ENCODE results near the gene ITGA2.

The ITGA2 gene

DNA sequence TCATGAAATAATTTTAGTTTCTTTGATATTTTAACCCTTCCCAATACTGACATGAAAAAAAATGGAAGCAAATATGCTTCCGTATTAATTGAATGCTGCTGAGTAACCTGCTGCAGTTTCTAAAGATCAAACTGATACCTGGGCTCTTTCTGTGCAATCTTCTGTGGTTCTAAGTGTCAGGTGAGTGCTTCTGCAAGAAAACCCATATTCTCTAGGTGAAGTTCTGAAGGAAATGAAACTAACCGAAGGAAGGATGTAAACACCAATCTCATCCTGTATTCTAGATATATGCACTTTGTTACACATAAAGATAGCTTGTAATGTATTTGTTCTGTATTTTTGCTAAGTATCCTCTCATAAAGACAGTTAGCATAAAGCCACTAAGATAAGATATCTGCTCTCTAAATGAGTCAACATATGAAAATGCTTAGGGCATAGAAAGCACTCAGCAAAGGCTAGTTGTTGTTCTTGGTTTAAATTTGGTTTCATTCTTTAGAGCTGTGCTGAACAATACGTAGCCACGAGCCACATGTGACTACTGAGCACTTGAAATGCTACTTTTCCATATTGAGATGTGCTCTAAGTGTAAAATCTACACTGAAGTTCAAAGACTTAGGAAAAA lies 52.0 kb downstream of the ITGA2 start:
- Histone ChIP-seq H3K9me3 (no peaks in the 10 kb centered on the region), H3K36me3 (no peaks in the 10 kb centered on the region), H3K4me3 (ENCODE audit: low read depth, low read length) (no peak overlapping the region), H3K4me1 (no peaks in the 10 kb centered on the region), H3K27me3 (peaks cover 3% of the 10 kb centered on the region; the same call in 1 of the 2 replicates)
- TF ChIP-seq, protein P1, sequence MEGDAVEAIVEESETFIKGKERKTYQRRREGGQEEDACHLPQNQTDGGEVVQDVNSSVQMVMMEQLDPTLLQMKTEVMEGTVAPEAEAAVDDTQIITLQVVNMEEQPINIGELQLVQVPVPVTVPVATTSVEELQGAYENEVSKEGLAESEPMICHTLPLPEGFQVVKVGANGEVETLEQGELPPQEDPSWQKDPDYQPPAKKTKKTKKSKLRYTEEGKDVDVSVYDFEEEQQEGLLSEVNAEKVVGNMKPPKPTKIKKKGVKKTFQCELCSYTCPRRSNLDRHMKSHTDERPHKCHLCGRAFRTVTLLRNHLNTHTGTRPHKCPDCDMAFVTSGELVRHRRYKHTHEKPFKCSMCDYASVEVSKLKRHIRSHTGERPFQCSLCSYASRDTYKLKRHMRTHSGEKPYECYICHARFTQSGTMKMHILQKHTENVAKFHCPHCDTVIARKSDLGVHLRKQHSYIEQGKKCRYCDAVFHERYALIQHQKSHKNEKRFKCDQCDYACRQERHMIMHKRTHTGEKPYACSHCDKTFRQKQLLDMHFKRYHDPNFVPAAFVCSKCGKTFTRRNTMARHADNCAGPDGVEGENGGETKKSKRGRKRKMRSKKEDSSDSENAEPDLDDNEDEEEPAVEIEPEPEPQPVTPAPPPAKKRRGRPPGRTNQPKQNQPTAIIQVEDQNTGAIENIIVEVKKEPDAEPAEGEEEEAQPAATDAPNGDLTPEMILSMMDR (IDR thresholded peaks at IDR 0.05; ENCODE audit: low read depth, low read length), result no peak
- DNase-seq, result no peak

GRCh38 chr5:53041740-53042139 lies 52.6 kb downstream of the ITGA2 start:
- no peak overlapping the region for H3K4me3 ChIP-seq (ENCODE audit: low read depth, low read length)
- H3K27me3 ChIP-seq, result peaks cover 3% of the 10 kb centered on the region; the same call in 1 of the 2 replicates
- no peak for DNase-seq
- no peaks in the 10 kb centered on the region for H3K4me1 ChIP-seq
- H3K9me3 ChIP-seq, result no peaks in the 10 kb centered on the region
- no peaks in the 10 kb centered on the region for H3K36me3 ChIP-seq
- TF ChIP-seq, protein P1 (IDR thresholded peaks at IDR 0.05; ENCODE audit: low read depth, low read length), result no peak

DNA sequence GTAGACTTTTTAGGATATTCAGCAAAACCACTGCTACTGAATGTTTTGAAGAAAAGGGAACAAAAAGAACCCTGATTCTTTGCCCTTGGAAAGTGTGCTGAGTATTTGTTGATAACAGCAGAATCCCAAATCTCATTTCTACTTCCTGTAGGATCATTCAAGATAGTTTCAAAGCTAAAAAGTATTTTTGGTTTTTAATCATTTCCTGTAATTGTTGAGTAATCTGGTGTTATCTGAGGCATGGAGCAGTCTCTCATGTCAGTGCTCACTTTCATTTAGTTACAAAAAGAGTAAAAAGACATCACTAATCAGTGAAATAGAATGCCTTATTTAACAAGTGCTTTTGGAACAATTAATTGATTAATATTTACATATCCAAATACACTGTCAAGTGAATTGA lies 56.1 kb downstream of the ITGA2 start:
- Histone ChIP-seq H3K4me3 (ENCODE audit: low read depth, low read length) (no peak overlapping the region), H3K27me3 (peaks cover 12% of the 10 kb centered on the region; the same call in 1 of the 2 replicates), H3K9me3 (no peaks in the 10 kb centered on the region), H3K4me1 (no peaks in the 10 kb centered on the region), H3K36me3 (no peaks in the 10 kb centered on the region)
- DNase-seq, result no peak
- TF ChIP-seq, protein P1 (IDR thresholded peaks at IDR 0.05; ENCODE audit: low read depth, low read length), result no peak

DNA sequence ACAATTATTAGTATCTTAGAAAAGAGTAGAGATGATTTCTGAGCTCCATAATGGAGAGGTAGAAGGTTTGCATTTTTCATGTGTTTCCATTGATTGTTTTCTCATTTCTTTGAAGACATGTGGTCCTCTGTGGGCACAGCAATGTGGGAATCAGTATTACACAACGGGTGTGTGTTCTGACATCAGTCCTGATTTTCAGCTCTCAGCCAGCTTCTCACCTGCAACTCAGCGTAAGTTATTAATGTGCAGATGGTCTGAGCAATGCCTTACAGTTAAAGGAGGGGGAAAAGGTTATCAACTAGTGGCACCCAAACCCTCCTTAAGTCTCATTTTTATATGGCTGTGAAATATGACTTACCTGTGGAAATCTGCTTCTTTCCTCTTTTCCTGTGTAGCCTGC lies 59.1 kb downstream of the ITGA2 start:
- H3K36me3 ChIP-seq, result no peaks in the 10 kb centered on the region
- no peak overlapping the region for H3K4me3 ChIP-seq (ENCODE audit: low read depth, low read length)
- TF ChIP-seq, protein P1 (IDR thresholded peaks at IDR 0.05; ENCODE audit: low read depth, low read length), result no peak
- H3K9me3 ChIP-seq, result no peaks in the 10 kb centered on the region
- H3K4me1 ChIP-seq, result no peaks in the 10 kb centered on the region
- no peak for DNase-seq
- peaks cover 22% of the 10 kb centered on the region; the same call in 1 of the 2 replicates for H3K27me3 ChIP-seq

DNA sequence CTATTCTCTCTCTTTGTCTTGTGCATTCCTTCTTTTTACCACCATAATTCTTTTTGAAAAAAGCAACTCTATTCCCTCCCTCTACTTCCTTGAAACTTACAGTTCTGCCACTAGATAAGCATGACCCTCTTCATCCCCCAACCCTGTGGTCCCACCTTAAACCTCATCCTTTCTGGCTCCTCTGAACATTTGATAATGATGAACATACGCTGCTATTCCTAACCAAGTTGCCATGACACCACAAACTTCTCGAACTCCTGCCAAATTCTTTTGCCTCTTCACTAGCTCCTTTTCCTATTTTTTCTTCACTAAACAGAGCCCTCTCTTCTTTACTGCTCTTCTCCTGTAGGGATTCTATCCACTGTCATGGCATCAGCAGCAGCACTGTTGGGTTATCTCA lies 63.3 kb downstream of the ITGA2 start:
- Histone ChIP-seq H3K9me3 (no peaks in the 10 kb centered on the region), H3K4me1 (no peaks in the 10 kb centered on the region), H3K36me3 (no peaks in the 10 kb centered on the region), H3K27me3 (peaks cover 42% of the 10 kb centered on the region), H3K4me3 (ENCODE audit: low read depth, low read length) (no peak overlapping the region)
- TF ChIP-seq, protein P1 (IDR thresholded peaks at IDR 0.05; ENCODE audit: low read depth, low read length), result no peak
- no peak for DNase-seq

GRCh38 chr5:53053364-53053763 lies 64.2 kb downstream of the ITGA2 start:
- TF ChIP-seq, protein P1 (IDR thresholded peaks at IDR 0.05; ENCODE audit: low read depth, low read length), result no peak
- no peak for DNase-seq
- Histone ChIP-seq H3K27me3 (peaks cover 49% of the 10 kb centered on the region), H3K36me3 (no peaks in the 10 kb centered on the region), H3K9me3 (no peaks in the 10 kb centered on the region), H3K4me3 (ENCODE audit: low read depth, low read length) (no peak overlapping the region), H3K4me1 (no peaks in the 10 kb centered on the region)

All from BE2C (cell line).